Peyer's patch (tissue), 4 donors: ENCODE data around the gene RAD51. TPM values are rescaled to one million over a fixed set of nuclear protein-coding genes. Genes with fewer than 3 reads are reported as not detected.

Source experiments
- DNase-seq, 3 donors: peaks; one replicate each; pipeline ENCODE4 v3.0.0-alpha.2; 2017 to 2019
- H3K27ac ChIP-seq, 4 donors: fragments of 200-600 bp; sonication (generic); one replicate each; pipeline ENCODE4 v1.5.1; 2016 to 2019
- H3K27me3 ChIP-seq, 2 donors: fragments of 200-600 bp; sonication (generic); one replicate each; pipeline ENCODE4 v1.5.1; 2019
- H3K36me3 ChIP-seq, 3 donors: fragments of 200-600 bp; sonication (generic); one replicate each; pipeline ENCODE4 v1.5.1; 2016 to 2019
- H3K4me1 ChIP-seq, 4 donors: fragments of 200-600 bp; sonication (generic); one replicate each; pipeline ENCODE4 v1.5.1; 2016 to 2019
- H3K4me3 ChIP-seq, 4 donors: fragments of 200-600 bp; sonication (generic); 1 replicate in 3 of 4; 2 replicates in 1 of 4; pipeline ENCODE4 v1.5.1; 2016 to 2019; ENCODE audit warnings: mild to moderate bottlenecking in 1 of 4
- H3K9me3 ChIP-seq, 4 donors: fragments of 200-600 bp; sonication (generic); one replicate each; pipeline ENCODE4 v1.5.1; 2016 to 2019; ENCODE audit warnings: mild to moderate bottlenecking in 1 of 4
- POLR2A ChIP-seq, 2 donors: fragments of 450-650 bp; IDR thresholded peaks; one replicate each; pipeline ENCODE4 v1.5.1; 2017; ENCODE audit warnings: antibody characterized with exemption in 2 of 2, mild to moderate bottlenecking in 2 of 2, moderate library complexity in 2 of 2
- total RNA-seq, 4 donors: library from RNA; depleted of rRNA; stranded (reverse); fragments of >200 nt; gene quantifications; one replicate each; pipeline ENCODE4 v1.1.0, GENCODE V29; 2016
- TF ChIP-seq, protein P1 (sequence below), 6 experiments: fragments of 450-650 bp in 4 of 6; fragments of 200-600 bp in 2 of 6; sonication (generic) in 1 of 6; IDR thresholded peaks; one replicate each; pipeline ENCODE4 v1.5.1; 2017 to 2019; ENCODE audit warnings: antibody characterized with exemption in 6 of 6, mild to moderate bottlenecking in 3 of 6, moderate library complexity in 1 of 6

The RAD51 gene
- total RNA-seq, 4 donors from 2014 or later, result 1.1 to 7.4 (median 1.2) TPM; not detected in 1

DNA sequence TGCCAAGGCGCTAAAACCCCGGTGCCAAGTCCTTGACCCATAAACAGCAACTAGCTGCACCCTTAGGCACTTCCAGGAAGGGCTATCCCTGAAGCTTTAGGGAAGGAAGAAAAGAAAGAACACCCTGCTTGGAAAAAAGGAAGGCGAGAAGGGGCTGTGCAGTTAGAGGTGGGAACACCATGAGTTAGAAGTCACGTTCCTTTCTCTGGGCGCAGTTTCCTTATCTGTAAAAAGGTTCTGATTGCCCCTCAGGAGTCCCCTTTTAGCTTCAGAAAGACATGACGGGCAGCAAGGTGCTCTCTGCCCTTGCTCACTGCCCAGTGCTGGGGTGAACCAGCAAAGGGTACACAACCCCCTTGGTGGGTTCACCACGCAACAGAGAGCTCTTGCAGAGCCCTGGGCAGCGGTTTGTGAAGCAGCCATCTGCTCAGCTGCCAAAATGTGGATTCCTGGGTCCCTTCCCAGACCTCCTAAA, 69.7 kb downstream of the RAD51 start:
- no peaks in the 10 kb centered on the region for H3K27me3 ChIP-seq
- no peaks in the 10 kb centered on the region for H3K9me3 ChIP-seq
- TF ChIP-seq, protein P1, sequence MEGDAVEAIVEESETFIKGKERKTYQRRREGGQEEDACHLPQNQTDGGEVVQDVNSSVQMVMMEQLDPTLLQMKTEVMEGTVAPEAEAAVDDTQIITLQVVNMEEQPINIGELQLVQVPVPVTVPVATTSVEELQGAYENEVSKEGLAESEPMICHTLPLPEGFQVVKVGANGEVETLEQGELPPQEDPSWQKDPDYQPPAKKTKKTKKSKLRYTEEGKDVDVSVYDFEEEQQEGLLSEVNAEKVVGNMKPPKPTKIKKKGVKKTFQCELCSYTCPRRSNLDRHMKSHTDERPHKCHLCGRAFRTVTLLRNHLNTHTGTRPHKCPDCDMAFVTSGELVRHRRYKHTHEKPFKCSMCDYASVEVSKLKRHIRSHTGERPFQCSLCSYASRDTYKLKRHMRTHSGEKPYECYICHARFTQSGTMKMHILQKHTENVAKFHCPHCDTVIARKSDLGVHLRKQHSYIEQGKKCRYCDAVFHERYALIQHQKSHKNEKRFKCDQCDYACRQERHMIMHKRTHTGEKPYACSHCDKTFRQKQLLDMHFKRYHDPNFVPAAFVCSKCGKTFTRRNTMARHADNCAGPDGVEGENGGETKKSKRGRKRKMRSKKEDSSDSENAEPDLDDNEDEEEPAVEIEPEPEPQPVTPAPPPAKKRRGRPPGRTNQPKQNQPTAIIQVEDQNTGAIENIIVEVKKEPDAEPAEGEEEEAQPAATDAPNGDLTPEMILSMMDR (IDR thresholded peaks at IDR 0.05), result no peak
- TF ChIP-seq POLR2A (IDR thresholded peaks at IDR 0.05), result no peak
- DNase-seq, result no peak
- peaks cover 0 to 56% (median 21%) of the 10 kb centered on the region in 4 donors for H3K4me1 ChIP-seq
- H3K4me3 ChIP-seq, result peak overlapping the region; percentile 50 to 80 (median 68)
- H3K36me3 ChIP-seq, result peaks cover 0 to 12% (median 0%) of the 10 kb centered on the region in 3 donors
- peak overlapping the region; percentile 80 to 92 (median 85) for H3K27ac ChIP-seq

DNA sequence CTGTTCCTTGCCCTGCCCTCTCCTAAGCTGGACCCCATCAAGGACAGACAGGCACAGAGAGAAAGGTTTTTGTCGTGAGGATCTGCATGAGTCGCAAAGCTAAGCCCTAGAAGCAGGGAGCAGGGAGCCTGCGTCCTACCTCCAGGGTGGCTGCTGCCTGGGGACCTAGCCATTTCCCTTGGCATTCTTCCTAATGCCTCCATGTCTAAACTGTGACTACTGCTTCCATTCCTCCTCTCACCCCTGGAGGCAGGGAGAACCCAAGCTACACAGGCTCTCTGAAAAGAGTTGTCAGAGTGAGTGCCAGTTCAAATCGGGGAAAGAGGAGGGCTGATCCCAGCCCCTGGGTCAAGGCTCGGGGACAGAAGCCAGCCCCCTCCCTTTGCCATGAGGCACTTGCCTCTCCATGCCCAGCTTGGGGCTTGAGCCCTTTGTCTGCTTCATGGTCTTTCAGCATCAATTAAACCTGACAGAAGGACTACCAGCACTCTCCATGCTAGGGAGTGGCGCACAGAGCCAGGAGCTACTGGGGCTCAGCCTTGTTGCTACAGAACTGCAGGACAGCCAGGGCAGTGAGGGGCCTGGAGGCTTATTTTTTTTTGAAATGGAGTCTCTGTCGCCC, 71.3 kb downstream of the RAD51 start:
- H3K36me3 ChIP-seq, result peaks cover 0 to 12% (median 0%) of the 10 kb centered on the region in 3 donors
- H3K27ac ChIP-seq, result no peak overlapping the region
- DNase-seq, result no peak
- TF ChIP-seq, protein P1 (IDR thresholded peaks at IDR 0.05), result no peak
- no peak for TF ChIP-seq POLR2A (IDR thresholded peaks at IDR 0.05)
- H3K4me1 ChIP-seq, result peaks cover 0 to 70% (median 30%) of the 10 kb centered on the region in 4 donors
- no peaks in the 10 kb centered on the region for H3K9me3 ChIP-seq
- no peak overlapping the region for H3K4me3 ChIP-seq
- H3K27me3 ChIP-seq, result no peaks in the 10 kb centered on the region

DNA sequence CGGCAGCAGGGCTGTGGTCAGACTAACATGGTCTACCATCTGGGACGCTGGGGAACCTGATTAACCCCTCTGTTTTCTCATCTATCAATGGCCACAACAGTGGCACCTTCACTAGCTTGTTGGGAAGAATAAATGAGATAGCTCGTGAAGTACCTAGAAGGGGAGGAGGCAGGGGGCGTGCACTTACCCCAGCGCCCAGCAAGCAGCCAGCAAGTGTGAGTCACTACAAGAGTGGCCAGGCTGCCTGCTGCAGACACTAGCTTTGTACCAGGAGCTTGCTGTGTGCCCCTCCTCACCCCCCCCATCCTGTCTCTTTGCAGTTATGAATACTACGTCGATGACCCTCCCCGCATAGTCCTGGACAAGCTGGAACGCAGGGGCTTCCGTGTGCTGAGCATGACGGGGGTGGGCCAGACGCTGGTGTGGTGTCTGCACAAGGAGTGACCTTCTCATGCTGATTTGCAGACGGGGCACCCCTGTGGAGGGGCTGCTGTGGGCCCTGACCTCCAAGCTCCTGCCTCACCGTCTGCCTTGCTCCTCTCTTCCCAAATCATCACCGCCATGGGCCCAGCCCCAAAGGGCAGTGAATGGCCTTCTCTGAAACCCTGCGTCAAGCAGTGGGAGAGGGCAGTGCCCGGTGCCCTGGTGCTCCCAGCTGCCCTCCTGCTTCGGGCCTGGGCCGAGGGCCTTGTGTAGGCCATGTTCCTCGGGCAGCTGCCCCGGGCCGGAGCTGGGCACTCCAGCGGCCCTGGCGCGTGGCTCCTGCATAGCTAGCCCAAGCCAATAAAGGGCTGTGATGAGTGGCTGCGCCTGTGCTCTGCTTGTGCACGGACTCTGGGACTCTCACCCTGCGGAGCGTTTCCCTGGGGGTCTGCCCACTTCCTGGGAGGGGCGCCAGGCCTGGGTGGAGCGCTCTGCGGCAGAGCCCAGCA, 72.2 kb downstream of the RAD51 start:
- DNase-seq, result peak in 1 of 3 donors; percentile 37
- no peaks in the 10 kb centered on the region for H3K9me3 ChIP-seq
- TF ChIP-seq, protein P1 (IDR thresholded peaks at IDR 0.05), result no peak
- TF ChIP-seq POLR2A (IDR thresholded peaks at IDR 0.05), result no peak
- H3K4me1 ChIP-seq, result peaks cover 0 to 70% (median 30%) of the 10 kb centered on the region in 4 donors
- peaks cover 0 to 12% (median 0%) of the 10 kb centered on the region in 3 donors for H3K36me3 ChIP-seq
- H3K4me3 ChIP-seq, result no peak overlapping the region
- no peaks in the 10 kb centered on the region for H3K27me3 ChIP-seq
- H3K27ac ChIP-seq, result no peak overlapping the region

DNA sequence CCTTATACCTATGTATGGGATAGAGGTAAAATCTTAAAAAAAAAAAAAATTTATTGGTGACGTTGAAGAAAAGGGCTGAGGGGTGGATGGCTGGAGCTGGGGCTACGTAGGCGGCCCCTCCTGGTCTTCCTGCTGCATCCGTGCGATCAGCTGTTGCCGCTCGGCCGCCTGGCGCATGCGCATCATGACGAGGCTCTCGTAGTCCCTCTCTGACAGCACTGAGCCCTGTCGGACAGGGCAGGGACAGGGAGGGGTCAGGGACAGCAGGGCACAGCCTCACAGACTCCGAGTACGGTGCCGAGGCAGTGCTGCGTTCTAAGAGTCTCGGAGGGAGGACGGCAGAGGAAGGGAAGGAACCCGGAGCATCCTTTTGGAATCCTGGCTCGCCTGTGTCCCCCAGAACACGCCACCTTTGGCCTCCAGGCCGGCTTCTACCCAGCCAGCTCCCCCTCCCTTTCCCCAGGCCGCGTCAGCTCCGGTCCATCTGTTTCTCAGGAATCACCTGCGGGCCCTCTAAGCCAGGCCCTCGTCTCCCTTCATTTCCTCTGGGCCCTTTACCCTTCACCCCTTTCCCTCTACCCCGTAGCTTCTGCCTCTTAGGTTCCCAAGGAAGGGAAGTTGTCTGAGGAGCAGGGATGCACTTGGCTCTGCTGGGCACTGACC, 73.0 kb downstream of the RAD51 start:
- peaks cover 0 to 69% (median 29%) of the 10 kb centered on the region in 4 donors for H3K4me1 ChIP-seq

More for the DNA sequence above, 73.0 kb downstream of the RAD51 start:
- Histone ChIP-seq H3K27me3 (no peaks in the 10 kb centered on the region), H3K9me3 (no peaks in the 10 kb centered on the region), H3K36me3 (peaks cover 0 to 12% (median 0%) of the 10 kb centered on the region in 3 donors), H3K4me3 (no peak overlapping the region), H3K27ac (peak overlapping the region; percentile 64 to 91 (median 78))
- DNase-seq, result no peak
- TF ChIP-seq POLR2A (IDR thresholded peaks at IDR 0.05), result no peak
- TF ChIP-seq, protein P1 (IDR thresholded peaks at IDR 0.05), result no peak
